Lower leg skin (tissue), 3 donors: ENCODE data around the gene SLC15A1.

ENCODE experiments used
- CTCF ChIP-seq, 3 donors: fragments of 450-650 bp; IDR thresholded peaks; one replicate each; pipeline ENCODE4 v1.5.1; 2016; ENCODE audit warnings: antibody characterized with exemption in 3 of 3, mild to moderate bottlenecking in 3 of 3, moderate library complexity in 2 of 3
- POLR2A ChIP-seq, 2 donors: fragments of 450-650 bp; IDR thresholded peaks; one replicate each; pipeline ENCODE4 v1.6.1; 2016 to 2017; ENCODE audit warnings: antibody characterized with exemption in 2 of 2, mild to moderate bottlenecking in 1 of 2, moderate library complexity in 1 of 2

- TF ChIP-seq CTCF (IDR thresholded peaks at IDR 0.05) (no peak), POLR2A (IDR thresholded peaks at IDR 0.05) (no peak)
Measured at GRCh38 chr13:98801626-98802418, 49.4 kb upstream of the SLC15A1 start.
